ENCODE results near the gene IL17RC.

Gene IL17RC

DNA sequence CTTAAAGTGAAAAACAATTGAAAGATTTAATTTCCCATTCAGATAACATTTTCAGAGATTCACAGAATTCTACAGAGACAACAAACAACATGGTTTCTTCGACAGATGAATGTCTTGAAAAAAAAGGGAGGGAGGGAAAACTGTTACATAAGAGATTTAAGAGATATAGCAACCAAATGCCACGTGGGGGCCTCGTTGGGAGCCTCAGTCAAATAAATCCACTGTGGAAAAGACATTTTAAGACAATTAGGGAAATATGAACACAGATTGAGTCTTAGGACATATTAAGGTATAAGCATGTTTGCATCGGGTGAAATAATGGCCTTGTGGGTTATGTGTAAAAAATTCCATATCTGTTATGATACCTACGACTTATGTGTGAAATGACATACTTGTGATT is 40.3 kb downstream of the IL17RC start:
- no peak for TF ChIP-seq CTCF (IDR thresholded peaks at IDR 0.05)

- no peak for TF ChIP-seq CTCF (IDR thresholded peaks at IDR 0.05)
Observed at GRCh38 chr3:9965200-9965875, 48.4 kb downstream of the IL17RC start.

GRCh38 chr3:9966841-9967240 is 49.9 kb downstream of the IL17RC start:
- no peak for TF ChIP-seq CTCF (IDR thresholded peaks at IDR 0.05)

- no peak for TF ChIP-seq CTCF (IDR thresholded peaks at IDR 0.05)
Observed at GRCh38 chr3:9969632-9970019, 52.7 kb downstream of the IL17RC start.

DNA sequence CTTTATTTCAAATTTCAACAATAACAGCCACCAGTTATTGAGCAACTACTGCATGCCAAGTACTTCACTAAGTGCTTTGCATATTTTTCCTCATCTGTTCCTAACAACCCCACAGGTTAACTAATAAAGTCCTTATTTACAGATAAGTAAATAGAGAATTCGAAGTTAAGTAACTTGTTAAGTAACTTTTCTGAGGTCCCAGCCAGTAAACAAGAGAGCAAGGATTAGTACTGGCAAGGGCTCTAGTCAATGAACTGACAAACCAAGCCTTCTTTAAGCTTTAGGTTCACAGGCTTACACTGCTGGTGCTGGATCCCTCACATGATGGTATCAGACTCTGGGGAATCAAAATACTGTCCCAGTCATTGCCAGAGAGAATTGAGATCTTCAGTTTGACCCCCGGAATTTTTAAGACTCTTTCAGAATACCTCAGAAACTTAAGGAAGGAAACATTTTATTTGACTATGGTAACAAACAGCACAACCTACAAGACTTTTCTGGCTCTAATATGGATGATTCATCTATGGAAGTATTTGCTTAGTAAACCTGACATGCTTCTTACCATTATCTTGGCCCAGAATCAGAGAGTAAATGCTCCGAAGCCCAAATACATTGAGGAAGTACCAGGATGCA is 53.2 kb downstream of the IL17RC start:
- TF ChIP-seq CTCF (IDR thresholded peaks at IDR 0.05) = no peak

DNA sequence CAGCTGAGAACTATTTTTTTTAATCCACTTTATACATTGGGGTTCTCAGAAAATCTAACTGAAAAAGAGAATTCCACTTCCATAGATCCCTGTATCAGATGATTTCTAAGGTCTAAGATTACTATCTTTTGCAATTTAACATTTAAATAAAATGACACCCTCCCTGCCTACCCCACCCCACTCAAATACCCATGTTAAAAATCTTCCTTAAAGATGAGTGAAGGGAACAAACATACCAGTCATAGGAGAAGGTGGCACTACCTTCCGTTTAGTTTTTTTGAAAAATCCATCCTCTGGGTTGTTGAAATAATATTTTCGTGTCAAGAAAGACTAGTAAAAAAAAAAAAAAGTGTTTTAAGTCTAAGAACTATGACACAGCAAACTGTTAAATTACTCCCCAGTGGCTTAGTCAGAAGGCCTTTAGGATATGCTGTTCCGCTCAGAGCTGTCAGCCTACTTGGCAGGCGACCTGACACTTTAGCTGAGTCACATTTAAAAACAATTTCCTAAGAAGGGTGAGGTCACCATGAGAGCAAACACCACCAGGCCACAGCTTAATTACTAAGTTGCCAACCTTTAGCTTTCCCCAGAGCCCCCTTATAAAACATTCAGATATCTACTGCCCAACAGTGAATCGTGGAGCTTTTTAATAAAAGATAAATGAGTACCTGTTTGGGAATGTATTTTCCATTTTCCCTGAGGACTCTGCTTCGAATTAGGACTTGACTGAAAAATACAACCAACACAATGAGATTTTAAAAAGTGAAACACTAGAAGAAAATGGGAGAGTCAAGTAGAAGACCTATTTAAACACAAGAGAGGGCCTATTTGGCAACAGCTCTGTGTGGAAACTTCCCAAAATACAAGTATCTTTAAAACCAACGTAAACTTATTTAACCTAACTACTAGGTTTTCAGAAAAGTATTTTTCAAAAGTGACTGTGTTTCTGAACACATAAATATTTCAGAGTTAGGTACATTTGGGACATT is 60.1 kb downstream of the IL17RC start:
- TF ChIP-seq CTCF (IDR thresholded peaks at IDR 0.05) = no peak

GRCh38 chr3:9978710-9979305 is 61.9 kb downstream of the IL17RC start:
- TF ChIP-seq CTCF (IDR thresholded peaks at IDR 0.05) = no peak
